GM23248 (cell line): ENCODE data around the gene PLAAT2.
"Not testable (repeated sequence)": the region's sequence is repeated elsewhere in the genome, so short reads cannot be mapped to it uniquely, and the experiment has no call there.

Experiments
- EZH2 ChIP-seq: fragments of 200-600 bp; sonication (generic); IDR thresholded peaks from 2 replicates; pipeline ENCODE4 v1.6.1; 2018; ENCODE audit warnings: antibody characterized with exemption, mild to moderate bottlenecking; ENCODE audit not compliant: insufficient read depth, poor library complexity, severe bottlenecking
- EZH2phosphoT487 ChIP-seq: fragments of 200-600 bp; sonication (generic); IDR thresholded peaks from 2 replicates; pipeline ENCODE4 v1.6.1; 2018; ENCODE audit warnings: antibody characterized with exemption, moderate library complexity, mild to moderate bottlenecking, low read depth; ENCODE audit not compliant: insufficient read depth

DNA sequence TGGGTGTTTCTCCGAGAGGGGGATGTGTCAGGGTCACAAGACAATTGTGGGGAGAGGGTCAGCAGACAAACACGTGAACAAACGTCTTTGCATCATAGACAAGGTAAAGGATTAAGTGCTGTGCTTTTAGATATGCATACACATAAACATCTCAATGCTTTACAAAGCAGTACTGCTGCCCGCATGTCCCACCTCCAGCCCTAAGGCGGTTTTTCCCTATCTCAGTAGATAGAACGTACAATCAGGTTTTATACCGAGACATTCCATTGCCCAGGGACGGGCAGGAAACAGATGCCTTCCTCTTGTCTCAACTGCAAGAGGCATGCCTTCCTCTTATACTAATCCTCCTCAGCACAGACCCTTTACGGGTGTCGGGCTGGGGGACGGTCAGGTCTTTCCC, 35.0 kb downstream of the PLAAT2 start:
- not testable (repeated sequence) for TF ChIP-seq EZH2, EZH2phosphoT487
